ENCODE measurements around the gene DNAJC28. TPM values are rescaled to one million over a fixed set of nuclear protein-coding genes. Genes with fewer than 3 reads are reported as not detected.

DNAJC28 gene, protein sequence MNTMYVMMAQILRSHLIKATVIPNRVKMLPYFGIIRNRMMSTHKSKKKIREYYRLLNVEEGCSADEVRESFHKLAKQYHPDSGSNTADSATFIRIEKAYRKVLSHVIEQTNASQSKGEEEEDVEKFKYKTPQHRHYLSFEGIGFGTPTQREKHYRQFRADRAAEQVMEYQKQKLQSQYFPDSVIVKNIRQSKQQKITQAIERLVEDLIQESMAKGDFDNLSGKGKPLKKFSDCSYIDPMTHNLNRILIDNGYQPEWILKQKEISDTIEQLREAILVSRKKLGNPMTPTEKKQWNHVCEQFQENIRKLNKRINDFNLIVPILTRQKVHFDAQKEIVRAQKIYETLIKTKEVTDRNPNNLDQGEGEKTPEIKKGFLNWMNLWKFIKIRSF
- total RNA-seq: 1.5 TPM

- Histone ChIP-seq H3K9me3 (no peaks in the 10 kb centered on the region), H3K4me3 (peak within 1 kb of the TSS; percentile 69 to 75), H3K36me3 (no peaks in the 10 kb centered on the region), H3K27me3 (no peaks in the 10 kb centered on the region), H3K4me1 (no peaks in the 10 kb centered on the region), H3K27ac (peak within 1 kb of the TSS; percentile 72 to 79)
- DNase-seq (ENCODE audit: low spot score in 2 of 2): peak; percentile 81 to 97
- TF ChIP-seq CTCF (IDR thresholded peaks at IDR 0.05): no peak
- intact Hi-C loops (cut with DNase I): loop anchor here (1.0 to 5.0 kb wide), 2 partner anchors 12 to 96 kb away; partner anchors contain the start of genes DONSON and TMEM50B
Observed at GRCh38 chr21:33491373-33492102, at the start of gene DNAJC28. Gene DNAJC28 (minus strand): TSS chr21:33491716. CDS start chr21:33489393, 2,323 bp downstream.

GRCh38 chr21:33541105-33541711 lies 49.7 kb upstream of the DNAJC28 start:
- peak overlapping the region; percentile 79 to 82 for H3K4me3 ChIP-seq
- peaks cover 15 to 30% of the 10 kb centered on the region in 2 donors for H3K36me3 ChIP-seq
- intact Hi-C loops (cut with DNase I): no loop called here
- DNase-seq (ENCODE audit: low spot score in 2 of 2): no peak
- no peak for TF ChIP-seq CTCF (IDR thresholded peaks at IDR 0.05)
- peaks cover 0 to 18% of the 10 kb centered on the region in 2 donors for H3K4me1 ChIP-seq
- no peaks in the 10 kb centered on the region for H3K9me3 ChIP-seq
- no peaks in the 10 kb centered on the region for H3K27me3 ChIP-seq
- peak overlapping the region; percentile 98 to 99 for H3K27ac ChIP-seq

- TF ChIP-seq CTCF (IDR thresholded peaks at IDR 0.05): no peak
- Histone ChIP-seq H3K9me3 (no peaks in the 10 kb centered on the region), H3K27me3 (no peaks in the 10 kb centered on the region), H3K27ac (peak overlapping the region in 1 of 2 donors; percentile 99), H3K4me3 (peak overlapping the region; percentile 79 to 82), H3K36me3 (peaks cover 15 to 32% of the 10 kb centered on the region in 2 donors), H3K4me1 (peaks cover 0 to 18% of the 10 kb centered on the region in 2 donors)
- intact Hi-C loops (cut with DNase I): no loop called here
- no peak for DNase-seq (ENCODE audit: low spot score in 2 of 2)
Observed at GRCh38 chr21:33540711-33541104, 49.2 kb upstream of the DNAJC28 start.

GRCh38 chr21:33539616-33540015 lies 48.1 kb upstream of the DNAJC28 start:
- Histone ChIP-seq H3K27me3 (no peaks in the 10 kb centered on the region), H3K4me3 (no peak overlapping the region), H3K36me3 (peaks cover 22 to 42% of the 10 kb centered on the region in 2 donors), H3K9me3 (no peaks in the 10 kb centered on the region), H3K4me1 (peaks cover 0 to 10% of the 10 kb centered on the region in 2 donors), H3K27ac (no peak overlapping the region)
- DNase-seq (ENCODE audit: low spot score in 2 of 2): no peak
- TF ChIP-seq CTCF (IDR thresholded peaks at IDR 0.05): no peak
- intact Hi-C loops (cut with DNase I): no loop called here

DNA sequence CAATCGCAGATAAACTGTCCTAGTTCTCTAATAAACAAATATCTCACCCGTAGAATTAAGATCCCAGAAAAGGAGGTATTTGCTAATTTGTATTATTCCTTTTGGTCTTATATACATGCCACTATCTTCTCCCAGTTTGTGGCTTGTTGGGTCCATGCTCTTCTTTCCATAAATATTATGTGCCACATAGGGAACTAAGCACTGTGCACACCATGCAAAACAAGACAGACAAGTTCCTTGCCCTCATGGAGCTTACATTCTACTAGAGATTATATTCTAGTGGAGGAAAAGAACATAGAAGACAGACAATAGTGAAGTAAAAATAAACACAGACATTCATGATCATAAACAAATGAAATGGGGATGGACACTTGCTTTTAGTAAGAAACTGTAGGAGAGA lies 45.7 kb upstream of the DNAJC28 start:
- H3K27me3 ChIP-seq: no peaks in the 10 kb centered on the region
- H3K9me3 ChIP-seq: no peaks in the 10 kb centered on the region
- intact Hi-C loops (cut with DNase I): no loop called here
- H3K36me3 ChIP-seq: peaks cover 45 to 65% of the 10 kb centered on the region in 2 donors
- no peak for TF ChIP-seq CTCF (IDR thresholded peaks at IDR 0.05)
- no peak for DNase-seq (ENCODE audit: low spot score in 2 of 2)
- no peak overlapping the region for H3K4me3 ChIP-seq
- peaks cover 0 to 8% of the 10 kb centered on the region in 2 donors for H3K4me1 ChIP-seq
- H3K27ac ChIP-seq: no peak overlapping the region

All from ascending aorta (tissue), 2 donors.